Stimulated activated CD8-positive, alpha-beta memory T cell treated with anti-CD3 and anti-CD28 coated beads, Interleukin-4, amount 100 ng/mL, for 24 hours (primary cell): ENCODE results near the gene SELENOS.

Source experiments
- DNase-seq: peaks from one replicate; pipeline ENCODE4 v3.0.0-alpha.2; 2020; ENCODE audit warnings: low read depth

SELENOS gene

GRCh38 chr15:101277038-101277822, at the start of gene SELENOS:
TSS of gene SELENOS (minus strand) at chr15:101277485. CDS start at chr15:101277417, 68 bp downstream.
- DNase-seq: peak; percentile 89

DNA sequence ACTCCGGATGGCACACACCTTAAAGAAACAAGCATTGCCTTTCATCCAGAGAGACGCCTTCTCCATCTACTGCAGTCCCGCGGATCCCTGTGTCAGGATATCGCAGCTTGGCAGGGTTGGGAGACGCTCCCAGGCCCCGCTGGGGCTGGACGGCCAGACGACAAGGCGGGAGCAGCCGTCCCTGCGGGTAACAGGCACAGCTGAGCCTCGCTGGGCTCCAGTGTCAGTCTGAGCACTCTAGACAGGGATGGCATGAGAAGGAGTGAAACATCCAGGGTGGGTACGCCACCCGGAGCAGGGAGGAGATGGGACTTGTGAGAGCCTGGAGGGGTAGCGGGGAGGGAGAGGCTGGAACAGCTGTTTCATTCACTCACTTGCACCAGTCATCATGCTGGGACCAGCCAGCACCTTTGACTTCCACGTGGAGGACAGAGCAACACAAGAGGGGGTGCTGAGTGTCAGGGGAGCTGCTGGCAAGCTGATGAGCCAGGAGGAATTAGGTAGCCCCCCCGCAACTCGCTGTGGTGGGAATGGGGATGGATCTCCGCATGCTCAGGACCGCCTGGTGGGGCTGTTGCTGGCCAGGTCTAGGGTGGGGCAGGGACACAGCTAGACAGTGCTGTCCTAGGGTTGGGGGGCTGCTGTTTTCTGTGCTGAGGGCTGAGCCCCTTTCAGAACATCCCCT, 49.3 kb upstream of the SELENOS start:
- DNase-seq: no peak

DNA sequence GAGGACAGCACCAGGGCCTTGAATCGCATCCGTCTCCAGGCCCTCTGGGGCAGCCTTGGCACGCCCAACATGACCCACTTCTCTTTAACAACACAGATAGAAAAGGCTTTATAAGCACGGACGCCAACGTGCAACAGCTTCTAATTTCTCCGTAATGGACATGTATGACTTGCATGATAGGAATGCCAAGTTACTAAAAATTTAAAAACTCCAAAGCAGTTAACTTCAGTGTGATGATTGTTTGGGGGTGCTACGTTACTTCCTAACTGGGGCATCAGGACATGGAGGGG, 48.7 kb upstream of the SELENOS start:
- no peak for DNase-seq

DNA sequence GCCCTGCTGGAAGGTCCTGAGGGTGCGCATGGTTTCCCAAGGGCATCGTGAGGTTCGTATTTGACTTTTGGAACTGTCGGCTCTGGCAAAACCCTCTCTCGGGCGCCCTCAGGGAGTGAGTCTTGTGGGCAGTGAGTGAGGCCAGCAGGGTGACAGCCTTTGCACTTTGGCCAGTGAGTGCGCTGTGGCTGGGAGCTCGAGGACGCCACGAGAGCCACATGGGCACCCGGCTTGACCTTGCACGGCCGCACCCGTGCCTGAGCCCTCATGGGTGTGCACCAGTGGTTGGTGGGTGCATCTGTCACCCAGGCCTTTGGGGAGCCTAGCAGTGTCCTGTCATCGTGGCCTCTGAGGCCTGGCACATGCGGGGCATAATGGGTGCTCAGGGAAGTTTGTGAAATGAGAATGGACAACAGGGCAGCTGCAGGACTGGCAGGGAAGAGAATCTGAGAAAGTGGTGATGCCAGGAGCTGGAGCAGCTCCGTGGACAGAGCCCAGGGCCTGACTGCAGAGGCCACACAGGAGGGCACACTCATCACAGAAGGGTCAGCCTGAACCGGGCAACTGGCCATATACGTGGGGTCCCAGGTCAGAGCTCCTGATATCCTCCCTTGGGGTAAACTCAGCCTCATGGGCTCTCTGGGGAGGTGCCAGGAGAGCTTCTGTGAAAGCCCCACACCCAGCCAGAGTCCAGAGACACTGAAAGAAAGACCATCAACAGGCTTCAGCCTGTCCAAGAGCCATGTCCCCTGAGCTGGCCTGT, 48.2 kb upstream of the SELENOS start:
- DNase-seq: no peak

- DNase-seq: no peak
These were observed 47.4 kb upstream of the SELENOS start for GRCh38 chr15:101324524-101325177.

GRCh38 chr15:101323793-101324523, 46.7 kb upstream of the SELENOS start:
- no peak for DNase-seq

DNA sequence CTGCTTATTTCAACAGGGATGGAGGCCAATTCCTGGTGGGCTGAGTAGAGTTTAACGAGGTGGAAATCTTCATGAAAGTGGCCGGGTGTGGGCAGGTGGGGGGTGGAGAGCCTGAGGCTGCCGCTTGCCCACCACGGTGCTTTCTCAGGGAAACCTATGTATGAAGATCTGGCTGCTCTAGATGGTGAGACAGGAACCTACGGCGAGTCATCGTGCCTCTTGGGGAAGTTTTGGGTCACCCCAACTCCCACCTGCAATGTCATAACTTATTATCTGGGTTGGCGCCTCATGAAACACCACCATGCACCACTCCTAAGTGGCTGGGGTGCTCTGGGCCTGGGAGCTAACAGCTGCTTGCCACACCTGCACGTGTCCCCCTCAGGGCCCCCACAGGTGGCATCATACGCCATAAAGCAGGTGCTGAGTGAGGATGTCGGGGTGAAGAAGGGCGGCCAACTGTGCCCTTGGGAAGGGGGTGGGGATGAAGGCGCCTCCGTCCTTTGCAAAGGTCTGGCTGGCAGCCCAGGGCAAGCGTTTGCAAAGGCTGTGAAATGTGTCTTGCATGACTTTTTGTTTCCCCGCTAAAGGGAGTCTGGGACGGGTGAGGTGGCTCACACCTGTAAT, 45.7 kb upstream of the SELENOS start:
- DNase-seq: no peak

DNA sequence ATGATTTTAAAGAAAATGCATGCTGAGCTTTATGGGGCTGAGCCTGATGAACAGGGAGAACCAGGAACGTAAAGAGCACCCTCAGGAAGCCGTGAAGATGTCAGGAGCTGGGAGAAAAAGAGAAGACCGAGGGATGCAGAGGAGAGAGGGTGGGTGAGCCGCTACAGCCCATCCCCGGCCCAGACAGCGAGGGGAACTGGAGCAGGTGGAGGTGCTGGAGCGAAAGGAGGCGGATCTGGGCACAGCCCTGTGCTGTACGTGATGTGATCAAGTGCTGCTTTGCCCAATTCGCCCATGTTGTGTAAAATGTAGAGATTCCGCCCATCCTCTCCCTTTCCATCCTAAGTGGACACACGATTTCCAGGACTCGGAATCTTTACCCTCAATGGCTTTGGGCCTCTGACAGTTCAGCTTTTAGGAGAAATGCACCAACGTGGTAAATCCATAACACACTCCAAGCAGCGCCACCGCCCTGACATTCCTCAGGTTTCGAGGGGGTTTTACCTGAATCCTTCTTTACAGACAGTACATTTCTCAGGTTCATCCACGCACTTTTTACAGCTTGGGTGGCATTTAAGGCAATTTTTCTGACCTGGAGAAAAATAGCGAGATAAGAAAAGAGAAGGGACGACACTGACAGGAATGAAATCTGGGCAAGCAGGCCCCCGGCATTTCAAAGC, 44.9 kb upstream of the SELENOS start:
- DNase-seq: no peak

DNA sequence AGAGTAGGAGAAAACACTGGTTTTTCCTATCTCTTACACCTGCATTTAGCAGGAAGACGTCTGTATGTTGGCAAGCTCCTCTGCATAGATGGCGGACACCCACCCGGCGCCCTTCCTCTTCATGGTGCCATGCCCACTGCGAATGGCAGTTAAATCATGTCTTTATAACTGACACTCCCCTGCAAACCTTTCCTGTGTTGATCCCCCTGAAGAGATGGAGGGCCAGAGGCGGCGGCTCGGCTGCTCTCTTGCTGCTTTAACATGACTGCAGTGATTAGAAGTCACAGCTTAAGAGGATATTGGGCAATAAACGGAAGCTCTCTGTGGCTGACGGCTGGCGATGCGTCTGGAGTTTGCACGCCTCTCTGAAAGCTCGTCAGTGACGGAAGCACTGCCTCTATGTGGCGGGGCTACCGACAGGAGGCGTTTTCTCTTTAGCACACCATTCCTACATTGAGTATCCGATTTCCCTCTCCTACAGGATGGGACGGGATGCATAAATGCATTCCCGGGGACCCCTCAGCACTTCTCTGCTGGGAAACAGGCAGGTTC, 43.3 kb upstream of the SELENOS start:
- peak; percentile 36 for DNase-seq

- no peak for DNase-seq
These were observed 41.6 kb upstream of the SELENOS start for GRCh38 chr15:101318839-101319238.

DNA sequence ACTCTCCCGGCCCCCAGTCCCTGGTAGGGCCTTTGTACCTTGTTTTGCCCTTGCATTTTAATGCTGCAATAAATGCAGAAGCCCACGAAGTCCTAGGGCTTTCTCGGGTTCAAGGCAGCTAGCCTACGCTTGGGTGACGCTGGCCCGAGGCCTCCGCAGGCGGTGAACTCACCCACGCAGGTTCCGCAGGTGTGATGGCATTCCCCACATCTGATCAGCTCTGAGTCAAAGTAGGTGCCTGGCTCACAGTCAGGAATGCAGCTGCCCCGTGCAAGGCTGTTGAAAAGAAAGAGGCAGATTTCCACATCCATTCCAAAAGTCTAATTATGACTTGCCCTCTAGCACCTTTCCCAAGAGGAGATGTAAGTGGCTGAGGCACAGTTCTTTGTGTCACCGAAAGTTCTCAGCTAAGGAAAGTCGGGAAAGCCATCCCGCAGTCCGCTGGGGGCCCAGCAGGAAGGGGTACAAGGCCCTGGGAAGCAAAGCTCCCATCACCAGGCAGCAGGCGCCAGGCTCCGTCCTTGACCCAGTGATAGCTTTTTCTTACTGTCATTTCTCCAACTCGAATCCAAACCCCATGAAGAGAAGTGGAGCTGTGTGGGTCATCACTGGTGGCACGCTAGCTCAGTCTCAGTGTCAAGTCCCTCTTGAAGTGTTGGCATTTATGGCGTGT, 41.0 kb upstream of the SELENOS start:
- DNase-seq: no peak

DNA sequence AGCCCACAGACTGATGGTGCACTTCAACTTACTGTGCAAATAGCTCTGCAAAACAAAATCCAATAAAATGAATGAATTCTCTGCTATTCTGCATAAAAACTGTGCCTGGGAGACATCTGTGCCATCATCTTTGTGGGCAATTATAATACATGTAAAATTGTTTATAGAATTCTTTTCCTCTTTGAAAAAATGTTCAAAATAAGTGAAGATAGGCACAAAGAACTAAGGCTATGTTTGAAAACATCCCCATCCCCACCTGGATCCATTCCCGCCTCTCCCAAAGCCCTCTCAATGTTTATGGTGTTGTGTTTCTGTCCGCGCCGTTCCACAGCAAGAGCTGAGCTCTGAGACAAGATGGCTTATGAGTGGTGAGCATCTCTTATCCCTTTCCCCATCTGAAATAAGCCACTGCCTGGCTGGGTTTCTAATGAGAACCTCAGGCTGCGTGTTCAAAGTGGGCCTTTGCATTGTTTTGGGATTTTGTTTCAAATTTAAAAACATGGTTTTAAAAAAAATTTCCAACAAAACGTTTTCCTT, 40.1 kb upstream of the SELENOS start:
- DNase-seq: no peak

GRCh38 chr15:101316529-101316928, 39.2 kb upstream of the SELENOS start:
- DNase-seq: no peak

DNA sequence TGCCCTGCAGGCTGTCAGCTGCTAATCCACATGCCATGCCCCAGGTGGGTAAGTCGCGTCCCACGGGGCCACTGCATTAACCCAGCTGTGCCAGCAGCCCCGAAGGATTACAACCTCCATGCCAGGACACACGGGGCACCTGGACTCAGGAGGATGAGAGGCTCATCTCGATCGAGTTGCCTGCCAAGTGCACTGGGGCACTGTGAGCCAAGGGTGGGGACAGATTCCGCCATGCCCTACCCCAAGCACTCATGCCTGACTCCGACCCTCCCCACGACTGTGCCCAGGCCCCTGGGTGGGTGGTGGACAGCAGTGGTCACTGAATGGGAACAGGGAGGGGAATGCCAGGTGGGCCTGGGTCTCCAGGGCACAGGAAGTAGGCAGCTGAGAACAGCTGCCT, 38.5 kb upstream of the SELENOS start:
- DNase-seq: no peak

GRCh38 chr15:101314336-101315125, 37.2 kb upstream of the SELENOS start:
- DNase-seq: no peak

- no peak for DNase-seq
These were observed 35.9 kb upstream of the SELENOS start for GRCh38 chr15:101313041-101313761.

DNA sequence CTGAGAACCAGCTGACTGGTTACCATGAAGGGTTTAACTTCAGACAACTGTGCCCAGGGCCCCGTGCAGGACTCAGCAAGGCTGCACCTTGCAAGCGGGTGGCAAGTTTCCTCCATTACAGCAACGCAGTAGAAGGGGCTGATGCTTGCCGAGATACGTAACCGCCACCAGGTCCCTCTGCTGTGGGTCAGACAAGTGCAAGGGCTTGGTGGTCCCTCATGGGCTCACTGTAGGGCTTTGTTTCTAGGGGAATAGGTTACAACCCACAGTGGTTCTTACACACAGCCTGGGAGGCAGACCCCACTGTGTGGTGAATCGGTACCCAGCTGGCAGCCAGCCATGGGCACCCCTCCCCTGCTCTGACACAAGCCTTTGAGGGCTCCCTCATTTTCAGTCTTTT, 33.2 kb upstream of the SELENOS start:
- no peak for DNase-seq

GRCh38 chr15:101310161-101310480, 32.8 kb upstream of the SELENOS start:
- DNase-seq: no peak
